GM19023 (cell line): ENCODE results near the gene RPS25.
"Not testable (repeated sequence)": the region's sequence is repeated elsewhere in the genome, so short reads cannot be mapped to it uniquely, and the experiment has no call there.

Experiments
- ATAC-seq: cut with Tn5 transposase; IDR thresholded peaks from one replicate; pipeline ENCODE4 v1.9.1; 2021; ENCODE audit warnings: mild to moderate bottlenecking, moderate library complexity; ENCODE audit not compliant: unreplicated experiment

The RPS25 gene

DNA sequence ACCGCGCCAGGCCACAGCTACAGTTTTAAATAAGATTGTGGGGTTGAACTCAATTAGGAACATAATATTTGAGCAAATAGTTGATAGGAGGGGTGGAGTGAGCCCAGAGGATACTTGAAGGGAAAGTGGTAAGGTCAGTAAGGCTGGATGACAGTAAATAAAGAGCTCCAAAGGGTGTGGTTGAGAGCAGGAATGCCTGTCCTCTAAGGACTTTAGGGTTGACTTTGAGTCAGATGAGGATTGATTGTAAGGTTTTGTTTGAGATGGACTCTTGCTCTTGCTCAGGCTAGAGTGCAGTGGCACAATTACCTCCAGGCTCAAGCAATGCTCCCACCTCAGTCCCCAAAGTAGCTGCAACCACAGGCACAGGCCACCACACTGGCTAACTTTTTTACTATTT, 44.2 kb downstream of the RPS25 start:
- no peak for ATAC-seq

DNA sequence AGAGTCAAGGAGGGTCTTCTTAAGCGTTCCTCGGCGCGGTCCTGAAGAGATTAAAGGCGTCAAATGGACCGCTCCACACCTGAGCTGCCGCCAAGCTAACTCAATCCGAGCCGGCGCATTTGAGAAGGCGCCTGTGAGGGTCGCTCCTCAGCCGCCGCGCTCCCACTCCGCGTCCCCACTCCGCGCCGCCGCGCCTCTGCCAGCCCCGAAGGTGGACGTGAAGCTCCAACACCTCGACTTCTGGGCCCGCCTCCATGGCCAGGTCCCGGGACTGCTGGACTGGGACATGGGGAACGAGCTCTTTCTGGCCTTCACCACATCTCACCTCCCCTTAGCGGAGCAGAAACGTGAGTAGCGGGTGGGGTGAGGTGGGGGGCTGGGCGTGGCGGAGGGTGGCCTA, 46.5 kb downstream of the RPS25 start, which contains the start of gene FOXR1:
FOXR1 (plus strand) TSS at position 116 of the 400 bp plus-strand sequence; CDS start at position 287, 171 bp downstream.
- no peak for ATAC-seq

DNA sequence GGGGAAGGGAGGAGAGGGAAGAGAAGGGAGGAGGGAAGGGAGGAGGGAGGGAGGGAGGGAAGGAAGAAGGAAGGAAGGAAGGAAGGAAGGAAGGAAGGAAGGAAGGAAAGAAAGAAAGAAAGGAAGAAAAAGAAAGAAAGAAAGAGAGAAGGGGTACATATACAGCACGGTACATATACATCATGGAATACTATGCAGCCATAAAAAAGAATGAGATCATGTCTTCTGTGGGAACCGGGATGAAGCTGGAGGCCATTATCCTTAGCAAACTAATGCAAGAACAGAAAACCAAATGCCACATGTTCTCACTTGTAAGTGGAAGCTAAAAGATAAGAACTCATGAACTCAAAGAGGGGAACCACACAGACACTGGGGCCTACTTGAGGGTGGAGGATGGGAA, 48.6 kb downstream of the RPS25 start:
- not testable (repeated sequence) for ATAC-seq
